ENCODE results near the gene FBLN2. TPM values are rescaled to one million over a fixed set of nuclear protein-coding genes. Genes with fewer than 3 reads are reported as not detected.

FBLN2 gene
- total and polyA plus RNA-seq, 10 of the 15 experiments (the other 5 are each of a cell fraction or from before 2014, with no cell fraction given), result 0.03 to 0.41 (median 0.12) TPM; not detected in 2

- Histone ChIP-seq H3K9ac (ENCODE audit: control insufficient read depth, insufficient read depth, low read length) (no peak overlapping the region), H3K9me3 (replicated peaks; ENCODE audit: control insufficient read depth, insufficient read depth, low read length) (no peaks in the 10 kb centered on the region), H2AFZ (ENCODE audit: control insufficient read depth, low read depth, low read length) (no peak overlapping the region), H4K20me1 (ENCODE audit: control insufficient read depth, insufficient read depth) (no peaks in the 10 kb centered on the region), H3K27ac (ENCODE audit: control insufficient read depth, insufficient read depth) (no peak overlapping the region), H3K4me3 (no peak overlapping the region), H3K36me3 (ENCODE audit: control insufficient read depth in 2 of 2, insufficient read depth in 2 of 2, low read length in 1 of 2) (no peaks in the 10 kb centered on the region), H3K79me2 (ENCODE audit: control insufficient read depth, insufficient read depth, low read length) (no peaks in the 10 kb centered on the region), H3K4me1 (ENCODE audit: control insufficient read depth, insufficient read depth, low read length) (no peaks in the 10 kb centered on the region), H3K27me3 (replicated peaks in 1 of 2; ENCODE audit: control insufficient read depth in 2 of 2, insufficient read depth in 2 of 2, low read length in 1 of 2) (no peaks in the 10 kb centered on the region; a peak in 1 of 4 replicates), H3K4me2 (ENCODE audit: control insufficient read depth, insufficient read depth) (no peak overlapping the region)
- in situ Hi-C loops (cut with MboI) (no loop called here), intact Hi-C loops (cut with micrococcal nuclease; ENCODE audit: unreplicated experiment) (no loop called here)
- RAD21 ChIA-PET (ENCODE audit: unreplicated experiment), result no interaction called here
- no peak for DNase-seq (ENCODE audit: low read depth, low spot score)
- ATAC-seq, result no peak
- FAIRE-seq, result no peak
- WGBS (ENCODE audit: insufficient coverage, insufficient replicate concordance, low lambda C conversion rate, missing lambda C conversion rate), result 21% methylated on average over 12 of the region's 13 CpGs
- SMC1A ChIA-PET (ENCODE audit: uncharacterized antibody, unreplicated experiment), result no interaction called here
- BruUV-seq (replicated peaks), result no TSS peak
- POLR2A ChIA-PET, result no interaction called here
- TF ChIP-seq ETV6 (conservative IDR thresholded peaks at IDR 0.05 in 1 of 2, IDR thresholded peaks at IDR 0.05 in 1 of 2; ENCODE audit: borderline replicate concordance in 1 of 2, low read depth in 1 of 2) (no peak), TAF1 (IDR thresholded peaks at IDR 0.05; ENCODE audit: borderline replicate concordance, low read depth, low read length) (no peak), ZNF24 (IDR thresholded peaks at IDR 0.05) (no peak), ATF2 (IDR thresholded peaks at IDR 0.05; ENCODE audit: low read length) (no peak), BACH1 (IDR thresholded peaks at IDR 0.05; ENCODE audit: borderline replicate concordance) (no peak), HCFC1 (IDR thresholded peaks at IDR 0.05; ENCODE audit: low read length) (no peak), BCLAF1 (IDR thresholded peaks at IDR 0.05) (no peak), CHD4 (IDR thresholded peaks at IDR 0.05) (no peak), SMC3 (IDR thresholded peaks at IDR 0.05; ENCODE audit: borderline replicate concordance, low read length) (no peak), ELK1 (IDR thresholded peaks at IDR 0.05; ENCODE audit: low read depth, low read length) (no peak), IKZF2 (IDR thresholded peaks at IDR 0.05) (no peak), EED (IDR thresholded peaks at IDR 0.05; ENCODE audit: low read depth) (no peak), HDAC6 (IDR thresholded peaks at IDR 0.05; ENCODE audit: unreplicated experiment) (no peak), SMARCA5 (IDR thresholded peaks at IDR 0.05) (no peak), MXI1 (IDR thresholded peaks at IDR 0.05; ENCODE audit: low read depth, low read length) (no peak), ZNF217 (IDR thresholded peaks at IDR 0.05) (no peak), TCF3 (IDR thresholded peaks at IDR 0.05; ENCODE audit: borderline replicate concordance, insufficient read depth, low read depth, low read length) (no peak)
- CTCF ChIA-PET, result interaction anchor here (0.6 to 1.3 kb wide), 2 partner anchors 15 to 947 kb away, joined by 3 to 4 read pairs; no protein-coding TSS in a partner anchor
Observed at GRCh38 chr3:13633176-13633575, 84.3 kb downstream of the FBLN2 start.

All from GM12878 (cell line).